Measurements from ENCODE around the gene OSBPL3.

OSBPL3 gene

GRCh38 chr7:24752073-24752800 lies 227.7 kb downstream of the OSBPL3 start:
- no peak for DNase-seq

GRCh38 chr7:24751484-24751883 lies 228.5 kb downstream of the OSBPL3 start:
- DNase-seq, result no peak

- DNase-seq, result no peak
These were observed 229.4 kb downstream of the OSBPL3 start for GRCh38 chr7:24750441-24751055.

- DNase-seq, result no peak
These were observed 231.5 kb downstream of the OSBPL3 start for GRCh38 chr7:24748521-24748920.

Data from NCI-H2107 (cell line).